GM19238 (cell line): ENCODE measurements around the gene PCDH15.
"Not testable (repeated sequence)": the region's sequence is repeated elsewhere in the genome, so short reads cannot be mapped to it uniquely, and the experiment has no call there.

Experiments used
- DNase-seq: peaks from one replicate; pipeline ENCODE4 v3.0.0; 2011; ENCODE audit warnings: low spot score; ENCODE audit not compliant: insufficient read length

Gene PCDH15

DNA sequence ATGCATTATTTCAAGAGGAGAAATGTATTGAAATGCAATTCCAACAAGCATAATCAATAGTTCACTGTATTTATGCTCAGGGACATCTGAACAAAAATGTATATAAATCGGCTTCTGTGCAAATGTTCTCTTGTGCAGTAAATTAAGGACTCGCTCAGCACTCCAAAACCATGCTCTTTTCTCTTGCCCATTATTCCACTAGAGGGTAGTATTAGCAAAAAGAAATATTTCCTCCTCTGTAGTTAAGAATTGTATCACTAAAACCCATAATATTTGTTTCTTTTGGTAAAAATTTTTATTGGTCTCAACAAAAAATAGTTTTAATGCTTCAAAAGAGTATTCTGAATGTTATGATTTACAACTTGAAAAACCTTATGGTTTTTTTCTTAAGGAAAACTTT is 803.1 kb downstream of the PCDH15 start:
- no peak for DNase-seq

DNA sequence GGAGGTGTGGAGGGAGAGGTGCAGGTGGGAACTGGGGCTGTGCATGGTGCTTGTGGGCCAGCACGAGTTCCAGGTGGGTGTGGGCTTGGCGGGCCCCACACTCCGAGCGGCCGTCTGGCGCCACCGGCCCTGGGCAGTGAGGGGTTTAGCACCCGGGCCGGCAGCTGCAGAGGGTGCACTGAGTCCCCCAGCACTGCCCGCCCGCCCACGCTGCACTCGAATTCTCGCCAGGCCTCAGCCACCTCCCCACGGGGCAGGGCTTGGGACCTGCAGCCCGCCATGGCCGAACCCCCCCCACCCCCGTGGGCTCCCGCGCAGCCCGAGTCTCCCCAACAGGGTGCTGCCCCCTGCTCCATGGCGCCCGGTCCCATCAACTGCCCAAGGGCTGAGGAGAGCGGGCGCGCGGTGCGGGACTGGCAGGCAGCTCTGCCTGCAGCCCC is 810.2 kb downstream of the PCDH15 start:
- no peak for DNase-seq

GRCh38 chr10:53983431-53983830 is 817.6 kb downstream of the PCDH15 start:
- no peak for DNase-seq

DNA sequence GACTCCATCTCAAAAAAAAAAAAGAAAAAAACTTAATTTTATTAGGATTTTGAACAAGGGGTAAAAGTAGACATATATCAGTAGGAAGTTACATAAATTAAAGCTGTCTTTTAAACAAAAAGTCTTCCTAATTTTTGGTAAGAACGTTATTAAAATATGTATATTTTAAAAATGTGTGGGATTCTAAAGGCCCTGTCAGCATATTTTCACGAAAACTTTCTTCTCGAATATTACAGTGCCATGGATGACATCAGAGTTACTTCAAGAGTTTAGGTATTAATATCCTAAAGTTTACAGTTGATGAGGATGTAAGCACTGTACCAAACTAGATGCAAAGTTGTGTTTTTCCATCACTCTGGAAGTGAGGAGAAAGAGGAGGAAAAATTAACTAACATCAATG is 820.8 kb downstream of the PCDH15 start:
- no peak for DNase-seq

DNA sequence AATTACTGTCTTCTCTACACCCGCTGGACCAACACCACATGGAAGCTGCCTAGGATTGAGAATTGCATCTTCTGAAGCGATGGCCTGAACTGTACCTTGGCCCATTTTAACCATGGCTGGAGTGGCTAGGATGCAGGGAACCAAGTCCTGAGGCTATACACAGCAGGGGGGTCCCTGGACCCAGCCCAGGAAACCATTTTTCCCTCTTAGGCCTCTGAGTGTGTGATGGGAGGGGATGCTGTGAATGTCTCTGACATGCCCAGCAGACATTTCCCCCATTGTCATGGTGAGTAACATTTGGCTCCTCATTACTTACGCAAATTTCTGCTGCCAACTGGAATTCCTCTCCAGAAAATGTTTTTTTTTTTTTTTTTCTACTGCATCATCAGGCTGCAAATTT is 822.7 kb downstream of the PCDH15 start:
- DNase-seq: no peak

GRCh38 chr10:53977267-53977666 is 823.8 kb downstream of the PCDH15 start:
- no peak for DNase-seq

GRCh38 chr10:53957401-53957800 is 843.6 kb downstream of the PCDH15 start:
- DNase-seq: no peak

DNA sequence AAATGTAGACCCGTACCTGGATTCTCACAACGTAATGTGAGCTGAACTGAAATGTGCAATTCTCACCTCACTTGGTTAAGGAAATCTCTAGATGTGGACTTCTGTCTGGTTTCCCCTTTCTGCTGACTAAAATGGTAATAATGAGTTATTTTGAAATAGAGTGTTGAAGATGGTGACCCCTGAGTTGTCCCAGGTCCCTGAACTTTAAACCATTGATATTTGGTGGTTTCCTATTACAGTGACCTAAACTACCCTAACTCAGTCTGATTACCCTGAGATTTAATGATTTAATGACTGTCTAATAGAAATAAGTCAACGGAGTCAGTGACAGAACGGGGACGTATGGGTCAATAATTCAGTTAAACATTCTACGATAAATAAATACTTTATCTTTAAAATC is 845.9 kb downstream of the PCDH15 start:
- DNase-seq: no peak

GRCh38 chr10:53952698-53953630 is 848.1 kb downstream of the PCDH15 start:
- DNase-seq: no peak

DNA sequence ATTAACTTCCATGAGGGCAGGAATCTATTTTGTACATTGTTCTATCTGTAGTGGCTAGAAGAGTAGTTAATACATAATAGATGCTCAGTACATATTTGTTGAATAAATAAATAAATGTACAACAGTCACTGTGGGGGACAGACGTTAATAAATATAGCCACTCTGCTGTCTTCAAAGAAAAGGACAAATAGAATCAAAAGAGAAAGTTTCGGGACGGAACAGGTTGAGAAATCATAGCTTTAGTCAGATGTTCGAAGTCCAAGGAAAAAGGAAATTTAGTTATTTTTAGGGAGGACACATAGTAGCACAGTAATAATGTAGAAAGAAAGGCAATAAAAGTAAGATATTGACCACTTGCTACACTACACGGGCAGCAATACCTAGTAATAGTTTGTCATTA is 861.4 kb downstream of the PCDH15 start:
- no peak for DNase-seq

GRCh38 chr10:53930648-53931047 is 870.4 kb downstream of the PCDH15 start:
- no peak for DNase-seq

DNA sequence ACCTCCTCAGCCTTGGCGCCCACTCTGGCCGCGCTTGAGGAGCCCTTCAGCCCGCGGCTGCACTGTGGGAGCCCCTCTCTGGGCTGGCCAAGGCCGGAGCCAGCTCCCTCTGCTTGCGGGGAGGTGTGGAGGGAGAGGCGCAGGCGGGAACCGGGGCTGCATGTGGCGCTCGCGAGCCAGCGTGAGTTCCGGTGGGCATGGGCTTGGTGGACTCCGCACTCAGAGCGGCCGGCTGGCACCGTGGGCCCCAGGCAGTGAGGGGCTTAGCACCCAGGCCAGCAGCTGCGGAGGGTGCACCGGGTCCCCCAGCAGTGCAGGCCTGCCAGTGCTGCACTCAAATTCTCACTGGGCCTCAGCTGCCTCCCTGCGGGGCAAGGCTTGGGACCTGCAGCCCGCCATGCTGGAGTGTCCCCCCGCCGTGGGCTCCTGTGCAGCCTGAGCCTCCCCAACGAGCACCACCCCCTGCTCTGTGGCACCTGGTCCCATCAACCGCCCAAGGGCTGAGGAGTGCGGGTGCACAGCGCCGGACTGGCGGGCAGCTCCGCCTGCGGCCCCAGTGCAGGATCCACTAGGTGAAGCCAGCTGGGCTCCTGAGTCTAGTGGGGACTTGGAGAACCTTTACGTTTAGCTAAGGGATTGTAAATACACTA is 876.9 kb downstream of the PCDH15 start:
- not testable (repeated sequence) for DNase-seq

- DNase-seq: no peak
These were observed 882.3 kb downstream of the PCDH15 start for GRCh38 chr10:53918755-53919154.

- no peak for DNase-seq
These were observed 891.2 kb downstream of the PCDH15 start for GRCh38 chr10:53909791-53910190.

GRCh38 chr10:53904506-53905241 is 896.4 kb downstream of the PCDH15 start:
- no peak for DNase-seq

DNA sequence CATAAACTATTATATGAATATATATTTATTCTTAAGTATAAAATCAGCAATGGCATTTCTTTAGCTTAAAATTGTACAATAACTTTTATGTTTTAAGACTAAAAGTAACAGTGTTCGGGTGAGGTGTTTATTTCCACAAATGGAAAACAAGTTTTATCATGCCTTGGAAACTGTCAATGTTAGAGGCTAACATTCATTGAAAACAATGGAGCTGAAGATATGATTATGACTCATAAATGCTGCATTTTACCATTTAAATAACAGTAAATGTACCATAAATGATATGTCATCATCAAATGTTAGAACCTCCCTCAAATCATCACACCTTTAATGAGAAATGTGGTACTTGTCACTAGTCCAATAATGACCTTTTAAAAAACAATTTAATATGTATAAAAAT is 897.3 kb downstream of the PCDH15 start:
- no peak for DNase-seq

DNA sequence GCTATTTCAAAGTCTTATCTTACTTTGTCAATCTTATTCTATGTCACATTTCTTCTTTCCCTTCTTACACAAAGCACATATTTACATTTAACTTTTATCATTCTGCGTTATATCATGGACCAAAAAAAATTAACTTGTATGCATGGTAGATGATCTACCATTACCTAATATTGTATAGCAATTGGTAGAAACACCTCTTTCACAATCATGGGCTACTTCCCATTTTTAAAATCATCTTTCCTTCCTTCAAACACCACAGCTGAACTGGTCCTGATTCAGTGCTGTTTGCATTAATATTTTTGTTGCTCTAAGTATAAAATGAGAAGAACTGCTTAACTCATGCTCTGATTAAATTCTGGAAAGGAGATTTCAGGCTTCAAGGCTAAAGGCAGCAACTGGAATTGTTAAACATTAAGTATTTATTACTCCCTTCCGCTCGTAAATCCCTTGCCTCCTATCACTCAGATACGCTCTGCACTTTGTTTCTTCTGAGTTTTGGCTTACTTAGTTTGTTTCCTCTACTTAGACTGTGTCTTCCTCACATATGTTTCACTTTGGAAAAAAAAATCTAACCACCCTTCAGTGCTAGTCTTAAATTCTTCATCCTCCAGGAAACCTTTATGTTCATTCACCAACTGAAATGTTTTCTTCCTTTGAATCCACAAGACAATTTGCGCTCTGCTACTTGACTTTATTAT is 901.4 kb downstream of the PCDH15 start:
- no peak for DNase-seq

DNA sequence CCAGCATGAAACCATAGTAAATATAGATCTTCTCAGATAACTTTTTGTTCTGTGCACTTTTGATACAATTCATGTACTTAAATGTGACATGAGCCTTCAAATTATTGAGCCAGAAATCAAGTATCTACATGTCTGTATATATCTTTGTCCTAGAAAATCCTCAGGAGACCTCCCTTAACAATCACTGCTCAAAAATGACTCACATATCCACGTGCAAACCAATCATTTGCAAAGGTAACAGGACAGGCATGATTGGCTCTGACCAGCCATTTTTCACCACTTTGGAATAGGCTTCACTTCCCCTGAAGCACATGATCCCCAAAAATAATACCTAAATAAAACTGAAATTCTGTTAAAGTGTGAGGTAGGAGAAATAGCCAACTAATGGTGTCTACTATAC is 902.5 kb downstream of the PCDH15 start:
- no peak for DNase-seq

GRCh38 chr10:53894145-53894544 is 906.9 kb downstream of the PCDH15 start:
- no peak for DNase-seq

DNA sequence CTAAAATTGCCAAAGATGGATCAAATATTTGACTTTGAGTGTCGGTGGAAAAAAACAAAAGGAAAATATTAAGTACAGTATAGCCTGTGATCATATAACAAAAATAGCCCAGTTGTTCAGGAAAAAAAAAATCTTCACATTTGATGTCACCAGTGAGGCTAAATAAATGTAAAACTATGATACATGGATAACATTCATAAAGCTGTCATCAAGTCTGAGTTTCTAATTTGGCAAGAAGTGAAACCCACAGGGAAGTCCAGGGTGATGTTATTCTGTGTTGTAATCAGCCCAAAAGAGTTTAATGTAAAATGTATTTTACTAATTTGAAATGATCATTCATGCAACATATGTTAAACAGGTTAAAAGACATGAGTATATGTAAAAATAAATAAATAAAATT is 908.0 kb downstream of the PCDH15 start:
- no peak for DNase-seq
